Mesendoderm (in vitro differentiated cells): ENCODE results near the gene BICDL1.
"Not testable (repeated sequence)": the region's sequence is repeated elsewhere in the genome, so short reads cannot be mapped to it uniquely, and the experiment has no call there.

Source experiments
- DNase-seq: peaks from one replicate; pipeline ENCODE4 v3.0.0; 2013
- H2AK5ac ChIP-seq: 2 replicates; pipeline ENCODE4 v1.6.1; 2013; ENCODE audit warnings: low read length, inconsistent platforms
- H2BK120ac ChIP-seq: 2 replicates; pipeline ENCODE4 v1.6.1; 2013; ENCODE audit warnings: low read depth, mild to moderate bottlenecking, low read length, moderate library complexity, mixed read lengths
- H2BK15ac ChIP-seq: replicated peaks from 2 replicates; pipeline ENCODE4 v1.6.1; 2013; ENCODE audit warnings: low read depth, mild to moderate bottlenecking, moderate library complexity
- H2BK5ac ChIP-seq: 2 replicates; pipeline ENCODE4 v1.6.1; 2013; ENCODE audit warnings: low read length, inconsistent platforms
- H3K18ac ChIP-seq: 2 replicates; pipeline ENCODE4 v1.6.1; 2013; ENCODE audit warnings: mild to moderate bottlenecking, low read length, mixed read lengths
- H3K23ac ChIP-seq: one replicate; pipeline ENCODE4 v1.6.1; 2013; ENCODE audit warnings: low read length
- H3K27ac ChIP-seq: 2 replicates; pipeline ENCODE4 v1.5.1; 2013; ENCODE audit warnings: low read depth, mild to moderate bottlenecking, inconsistent platforms, low read length, moderate library complexity
- H3K27me3 ChIP-seq: 2 replicates; pipeline ENCODE4 v1.6.1; 2013; ENCODE audit warnings: low read length, control low read depth, mild to moderate bottlenecking, inconsistent platforms; ENCODE audit not compliant: insufficient read depth, poor library complexity
- H3K36me3 ChIP-seq: 2 replicates; pipeline ENCODE4 v1.6.1; 2013; ENCODE audit warnings: low read length, inconsistent platforms; ENCODE audit not compliant: control insufficient read depth, insufficient read depth
- H3K4ac ChIP-seq: one replicate; pipeline ENCODE4 v1.6.1; 2013; ENCODE audit warnings: low read depth, mild to moderate bottlenecking, low read length, moderate library complexity
- H3K4me1 ChIP-seq: 2 replicates; pipeline ENCODE4 v1.6.1; 2013; ENCODE audit warnings: low read depth, low read length, inconsistent platforms; ENCODE audit not compliant: control insufficient read depth
- H3K4me2 ChIP-seq: 2 replicates; pipeline ENCODE4 v1.6.1; 2013; ENCODE audit warnings: low read length
- H3K4me3 ChIP-seq: 2 replicates; pipeline ENCODE4 v1.5.1; 2013; ENCODE audit warnings: mild to moderate bottlenecking, low read length
- H3K56ac ChIP-seq: one replicate; pipeline ENCODE4 v1.6.1; 2013; ENCODE audit warnings: low read length
- H3K79me1 ChIP-seq: 2 replicates; pipeline ENCODE4 v1.6.1; 2013; ENCODE audit warnings: low read length, inconsistent platforms
- H3K79me2 ChIP-seq: 2 replicates; pipeline ENCODE4 v1.6.1; 2013; ENCODE audit warnings: mild to moderate bottlenecking, low read length; ENCODE audit not compliant: control insufficient read depth, insufficient read depth
- H3K9ac ChIP-seq: 2 replicates; pipeline ENCODE4 v1.6.1; 2013; ENCODE audit warnings: low read length, inconsistent platforms
- H4K5ac ChIP-seq: one replicate; pipeline ENCODE4 v1.6.1; 2013; ENCODE audit warnings: low read length
- H4K8ac ChIP-seq: one replicate; pipeline ENCODE4 v1.6.1; 2013; ENCODE audit warnings: low read depth, mild to moderate bottlenecking, control low read depth, low read length, moderate library complexity
- WGBS: extraction: QIAGEN DNeasy Blood & Tissue Kit; methylation state at CpG from one replicate; pipeline ENCODE4 v1.1.7; 2013; ENCODE audit warnings: low lambda C conversion rate, missing lambda C conversion rate; ENCODE audit not compliant: insufficient coverage; ENCODE audit errors: extremely low coverage; 5-methylcytosine and 5-hydroxymethylcytosine counted together

The BICDL1 gene

DNA sequence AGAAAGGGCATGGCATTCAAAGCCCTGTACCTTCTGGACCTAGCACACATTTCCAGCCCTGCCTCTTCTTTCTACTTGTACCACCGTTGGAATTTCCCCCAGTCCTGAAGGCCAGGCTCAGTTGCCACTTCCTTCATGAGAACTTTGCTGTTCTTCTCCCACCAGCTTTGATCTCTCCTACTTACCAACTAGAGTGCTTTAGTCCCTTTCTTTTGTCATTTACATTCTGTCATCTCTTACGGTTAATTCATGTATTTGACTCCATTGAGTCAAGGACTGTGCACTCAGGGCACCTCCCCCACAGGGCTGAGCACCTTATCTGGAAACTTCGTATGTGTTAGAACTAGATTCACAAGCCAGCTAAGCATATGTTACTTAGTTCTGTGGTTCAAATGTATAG, 26.3 kb downstream of the BICDL1 start:
- Histone ChIP-seq H3K4me3 (no peak overlapping the region), H4K8ac (no peak overlapping the region), H3K27ac (no peak overlapping the region), H2BK5ac (no peak overlapping the region), H3K79me2 (no peaks in the 10 kb centered on the region), H3K79me1 (no peaks in the 10 kb centered on the region), H3K9ac (no peak overlapping the region), H3K36me3 (no peaks in the 10 kb centered on the region), H3K56ac (no peak overlapping the region), H2AK5ac (no peak overlapping the region), H4K5ac (no peak overlapping the region), H2BK120ac (no peak overlapping the region), H3K4ac (no peak overlapping the region), H3K18ac (no peak overlapping the region), H3K4me2 (no peak overlapping the region), H3K23ac (no peak overlapping the region), H3K4me1 (no peaks in the 10 kb centered on the region), H2BK15ac (no peak overlapping the region), H3K27me3 (no peaks in the 10 kb centered on the region)
- WGBS, result no CpG with 5 or more reads among the region's 3 CpGs
- no peak for DNase-seq

DNA sequence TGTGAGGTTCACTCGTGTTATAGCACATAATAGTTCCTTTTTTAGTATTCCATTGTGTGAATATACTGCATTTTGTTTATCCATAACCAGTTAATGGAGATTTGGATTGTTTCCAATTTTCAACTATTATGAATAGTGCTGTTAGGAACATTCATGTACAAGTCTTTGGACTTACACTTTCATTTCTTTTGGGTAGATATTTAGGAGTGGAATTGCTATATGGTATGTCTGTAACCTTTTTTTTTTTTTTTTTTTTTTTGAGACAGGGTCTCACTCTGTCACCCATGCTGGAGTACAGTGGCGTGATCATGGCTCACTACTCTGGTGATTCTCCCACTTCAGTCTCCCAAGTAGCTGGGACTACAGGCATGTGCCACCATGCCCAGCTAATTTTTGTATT, 27.2 kb downstream of the BICDL1 start:
- not testable (repeated sequence) for H3K4me1 ChIP-seq, DNase-seq, H2AK5ac ChIP-seq, H3K9ac ChIP-seq, H2BK120ac ChIP-seq, H3K4me3 ChIP-seq, H3K56ac ChIP-seq, H4K8ac ChIP-seq, H3K4ac ChIP-seq, H2BK15ac ChIP-seq, H2BK5ac ChIP-seq, H4K5ac ChIP-seq, H3K36me3 ChIP-seq, H3K23ac ChIP-seq, H3K18ac ChIP-seq, H3K27ac ChIP-seq, H3K4me2 ChIP-seq, H3K79me2 ChIP-seq, H3K79me1 ChIP-seq, H3K27me3 ChIP-seq
- no CpG with 5 or more reads among the region's 2 CpGs for WGBS

- no peak overlapping the region for H2BK15ac ChIP-seq
- no peaks in the 10 kb centered on the region for H3K4me1 ChIP-seq
- no peak overlapping the region for H4K8ac ChIP-seq
- H3K79me2 ChIP-seq, result no peaks in the 10 kb centered on the region
- H3K23ac ChIP-seq, result no peak overlapping the region
- H3K56ac ChIP-seq, result no peak overlapping the region
- H3K79me1 ChIP-seq, result no peaks in the 10 kb centered on the region
- H3K36me3 ChIP-seq, result no peaks in the 10 kb centered on the region
- no peak overlapping the region for H2AK5ac ChIP-seq
- no peaks in the 10 kb centered on the region for H3K27me3 ChIP-seq
- no peak overlapping the region for H3K18ac ChIP-seq
- DNase-seq, result no peak
- no peak overlapping the region for H4K5ac ChIP-seq
- no peak overlapping the region for H3K4me3 ChIP-seq
- no peak overlapping the region for H2BK120ac ChIP-seq
- no peak overlapping the region for H3K4me2 ChIP-seq
- no peak overlapping the region for H3K27ac ChIP-seq
- no peak overlapping the region for H3K4ac ChIP-seq
- no peak overlapping the region for H2BK5ac ChIP-seq
- no peak overlapping the region for H3K9ac ChIP-seq
These were observed 30.2 kb downstream of the BICDL1 start for GRCh38 chr12:120019197-120019596.

DNA sequence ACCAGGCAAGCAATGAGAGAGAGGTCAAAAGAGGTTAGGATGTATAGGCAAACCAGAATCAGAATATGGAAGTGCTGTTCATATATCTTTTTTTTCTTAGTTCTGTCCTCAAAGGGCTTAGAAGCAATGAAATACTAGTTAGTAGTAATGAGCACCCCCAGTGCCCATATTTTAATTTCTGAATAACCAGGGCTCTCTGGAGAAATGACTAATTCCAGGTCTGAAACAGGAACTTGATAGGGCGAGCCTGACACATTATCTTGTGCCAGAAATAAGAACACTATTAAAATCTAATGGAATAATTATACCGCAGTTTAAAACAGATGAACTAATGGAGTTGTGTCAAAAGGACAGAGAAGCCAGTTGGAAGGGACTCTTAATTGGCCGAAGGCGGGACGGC, 30.9 kb downstream of the BICDL1 start:
- no peak overlapping the region for H3K4ac ChIP-seq
- no peaks in the 10 kb centered on the region for H3K27me3 ChIP-seq
- no peak overlapping the region for H2AK5ac ChIP-seq
- no peak overlapping the region for H4K8ac ChIP-seq
- no peak overlapping the region for H3K9ac ChIP-seq
- no peak overlapping the region for H3K56ac ChIP-seq
- H2BK120ac ChIP-seq, result no peak overlapping the region
- DNase-seq, result no peak
- no peaks in the 10 kb centered on the region for H3K36me3 ChIP-seq
- H3K23ac ChIP-seq, result no peak overlapping the region
- no peaks in the 10 kb centered on the region for H3K79me1 ChIP-seq
- H2BK5ac ChIP-seq, result no peak overlapping the region
- no peaks in the 10 kb centered on the region for H3K4me1 ChIP-seq
- H4K5ac ChIP-seq, result no peak overlapping the region
- H2BK15ac ChIP-seq, result no peak overlapping the region
- H3K4me2 ChIP-seq, result no peak overlapping the region
- WGBS, result no CpG with 5 or more reads among the region's 5 CpGs
- no peaks in the 10 kb centered on the region for H3K79me2 ChIP-seq
- no peak overlapping the region for H3K18ac ChIP-seq
- no peak overlapping the region for H3K4me3 ChIP-seq
- no peak overlapping the region for H3K27ac ChIP-seq

- no peak overlapping the region for H4K5ac ChIP-seq
- H2AK5ac ChIP-seq, result no peak overlapping the region
- no peaks in the 10 kb centered on the region for H3K79me2 ChIP-seq
- no peak overlapping the region for H3K4me3 ChIP-seq
- no CpG with 5 or more reads among the region's 2 CpGs for WGBS
- H3K56ac ChIP-seq, result no peak overlapping the region
- H4K8ac ChIP-seq, result no peak overlapping the region
- H3K9ac ChIP-seq, result no peak overlapping the region
- no peaks in the 10 kb centered on the region for H3K27me3 ChIP-seq
- no peak overlapping the region for H2BK120ac ChIP-seq
- no peak overlapping the region for H3K18ac ChIP-seq
- no peak overlapping the region for H3K4ac ChIP-seq
- H3K36me3 ChIP-seq, result no peaks in the 10 kb centered on the region
- no peaks in the 10 kb centered on the region for H3K4me1 ChIP-seq
- no peak overlapping the region for H2BK5ac ChIP-seq
- no peaks in the 10 kb centered on the region for H3K79me1 ChIP-seq
- H3K23ac ChIP-seq, result no peak overlapping the region
- no peak for DNase-seq
- H3K4me2 ChIP-seq, result no peak overlapping the region
- H2BK15ac ChIP-seq, result no peak overlapping the region
- no peak overlapping the region for H3K27ac ChIP-seq
These were observed 35.2 kb downstream of the BICDL1 start for GRCh38 chr12:120024193-120024592.

DNA sequence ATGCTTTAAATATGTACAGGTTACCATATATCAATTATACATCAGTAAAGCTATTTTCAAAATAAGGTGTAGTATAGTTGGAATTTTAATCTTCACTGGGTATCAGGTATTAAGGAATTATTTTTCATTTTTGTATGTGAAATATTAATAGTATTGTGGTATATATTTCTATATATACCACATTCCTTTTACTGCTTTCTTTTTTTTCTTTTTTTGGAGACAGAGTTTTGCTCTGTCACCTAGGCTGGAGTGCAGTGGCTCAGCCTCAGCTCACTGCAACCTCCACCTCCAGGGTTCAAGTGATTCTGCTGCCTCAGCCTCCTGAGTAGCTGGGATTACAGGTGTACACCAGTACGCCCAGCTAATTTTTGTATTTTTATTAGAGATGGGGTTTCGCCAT, 36.6 kb downstream of the BICDL1 start:
- no CpG with 5 or more reads among the region's 2 CpGs for WGBS
- Histone ChIP-seq H3K36me3 (no peaks in the 10 kb centered on the region), H3K4ac (no peak overlapping the region)

More for the DNA sequence above, 36.6 kb downstream of the BICDL1 start:
- Histone ChIP-seq H3K4me1 (no peaks in the 10 kb centered on the region), H3K79me1 (no peaks in the 10 kb centered on the region), H2BK120ac (no peak overlapping the region), H4K5ac (no peak overlapping the region), H3K9ac (no peak overlapping the region), H2BK15ac (no peak overlapping the region), H2AK5ac (no peak overlapping the region), H2BK5ac (no peak overlapping the region), H3K4me2 (no peak overlapping the region), H3K27me3 (no peaks in the 10 kb centered on the region), H3K27ac (no peak overlapping the region), H4K8ac (no peak overlapping the region), H3K18ac (no peak overlapping the region), H3K4me3 (no peak overlapping the region), H3K79me2 (no peaks in the 10 kb centered on the region), H3K56ac (no peak overlapping the region), H3K23ac (no peak overlapping the region)
- DNase-seq, result no peak
